ENCODE measurements around the gene ARHGEF12.
A peak's percentile ranks its signal among the peaks of the same experiment; 100 is the strongest.

ARHGEF12 gene

GRCh38 chr11:120318906-120319305, 17.3 kb upstream of the ARHGEF12 start:
- no peak for DNase-seq (ENCODE audit: low spot score)

GRCh38 chr11:120324932-120325810, 11.0 kb upstream of the ARHGEF12 start, which contains the start of gene TLCD5:
Gene TLCD5 (plus strand): TSS chr11:120325299. CDS start chr11:120327442, 2,143 bp downstream.
- DNase-seq (ENCODE audit: low spot score) = peak; percentile 27

GRCh38 chr11:120326228-120326627, 10.0 kb upstream of the ARHGEF12 start:
- no peak for DNase-seq (ENCODE audit: low spot score)

GRCh38 chr11:120326845-120327281, 9.3 kb upstream of the ARHGEF12 start:
- no peak for DNase-seq (ENCODE audit: low spot score)

- no peak for DNase-seq (ENCODE audit: low spot score)
Measured at GRCh38 chr11:120327311-120327710, 8.9 kb upstream of the ARHGEF12 start.

GRCh38 chr11:120329556-120329955, 6.7 kb upstream of the ARHGEF12 start:
- DNase-seq (ENCODE audit: low spot score) = no peak

GRCh38 chr11:120330045-120330444, 6.2 kb upstream of the ARHGEF12 start:
- no peak for DNase-seq (ENCODE audit: low spot score)

GRCh38 chr11:120331301-120331996, 4.8 kb upstream of the ARHGEF12 start:
- DNase-seq (ENCODE audit: low spot score) = no peak

- DNase-seq (ENCODE audit: low spot score) = no peak
Measured at GRCh38 chr11:120332822-120333716, 3.1 kb upstream of the ARHGEF12 start.

- no peak for DNase-seq (ENCODE audit: low spot score)
Measured at GRCh38 chr11:120333801-120334200, 2.4 kb upstream of the ARHGEF12 start.

- no peak for DNase-seq (ENCODE audit: low spot score)
Measured at GRCh38 chr11:120334332-120334731, 1.9 kb upstream of the ARHGEF12 start.

GRCh38 chr11:120334894-120335462, 1.2 kb upstream of the ARHGEF12 start:
- peak; percentile 82 for DNase-seq (ENCODE audit: low spot score)

GRCh38 chr11:120335556-120335907, 681 bp upstream of the ARHGEF12 start:
- no peak for DNase-seq (ENCODE audit: low spot score)

- no peak for DNase-seq (ENCODE audit: low spot score)
Measured at GRCh38 chr11:120336641-120337354, 585 bp downstream of the ARHGEF12 start.

- DNase-seq (ENCODE audit: low spot score) = no peak
Measured at GRCh38 chr11:120337355-120338106, 1.3 kb downstream of the ARHGEF12 start.

GRCh38 chr11:120338107-120338933, 2.1 kb downstream of the ARHGEF12 start:
- DNase-seq (ENCODE audit: low spot score) = no peak

GRCh38 chr11:120339394-120339890, 3.2 kb downstream of the ARHGEF12 start:
- no peak for DNase-seq (ENCODE audit: low spot score)

- DNase-seq (ENCODE audit: low spot score) = no peak
Measured at GRCh38 chr11:120340529-120340928, 4.3 kb downstream of the ARHGEF12 start.

GRCh38 chr11:120342226-120342625, 6.0 kb downstream of the ARHGEF12 start:
- DNase-seq (ENCODE audit: low spot score) = no peak

Data from activated CD4-positive, alpha-beta T cell treated with anti-CD3 and anti-CD28 coated beads, Interleukin-2, Interleukin-4, amounts not matched to agents 100 ng/mL and 50 ng/mL, durations not matched to agents 16 hours and 8 hours (primary cell).